GM20000 (cell line): ENCODE measurements around the gene NPAS1.

ENCODE experiments used
- DNase-seq: peaks from one replicate; pipeline ENCODE4 v3.0.0; 2012; ENCODE audit warnings: low spot score
- CTCF ChIP-seq: IDR thresholded peaks from 2 replicates; pipeline ENCODE4 v1.5.1; 2012; ENCODE audit warnings: mild to moderate bottlenecking, control low read depth; ENCODE audit errors: extremely low read depth, missing control alignments

Gene NPAS1

GRCh38 chr19:46983097-46983496, 36.5 kb upstream of the NPAS1 start:
- DNase-seq, result no peak

DNA sequence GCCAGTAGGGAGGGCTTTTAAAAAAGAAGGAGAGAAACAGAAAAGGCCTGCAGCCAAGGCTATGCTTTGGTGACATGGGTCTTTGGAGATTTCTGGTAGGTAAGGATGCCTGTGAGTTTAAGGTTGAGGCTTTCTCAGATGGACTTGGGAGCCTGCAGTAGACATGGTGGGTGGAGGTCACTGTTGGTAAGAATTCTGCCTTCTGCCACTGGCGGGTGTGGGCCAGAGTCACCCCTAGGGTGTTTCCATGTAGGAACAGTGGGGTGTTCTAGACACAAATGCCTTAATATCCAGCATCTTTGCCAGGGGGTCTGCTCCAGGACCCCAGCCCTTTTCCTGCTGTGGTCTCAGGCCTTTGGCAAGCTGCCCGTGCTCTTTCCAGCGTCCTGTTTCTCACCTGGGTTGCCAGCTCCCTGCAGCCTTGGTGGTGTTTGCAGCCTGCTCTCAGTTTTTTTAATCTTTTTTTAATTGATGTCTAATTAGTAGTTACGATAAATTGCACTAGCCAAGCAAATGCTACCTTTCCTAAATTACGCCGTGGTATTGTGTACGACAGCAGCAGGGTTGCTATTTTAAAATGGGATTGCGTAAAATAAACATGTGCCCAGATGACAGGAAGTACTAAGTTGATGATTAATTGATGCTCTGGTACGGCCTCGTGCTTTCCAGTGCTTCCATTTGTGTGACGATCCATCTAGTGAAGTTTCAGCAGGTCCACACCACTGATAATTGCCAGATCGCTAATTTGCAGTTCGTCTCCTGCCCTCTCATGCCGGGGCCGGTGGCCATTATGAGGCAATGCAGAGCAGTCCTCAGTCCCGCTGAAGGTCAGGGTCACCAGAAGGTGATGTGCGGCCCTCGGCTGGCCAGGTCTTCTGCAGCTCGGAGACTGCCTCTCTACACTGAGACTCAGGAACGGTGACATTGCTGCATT, 35.3 kb upstream of the NPAS1 start:
- no peak for DNase-seq
- no peak for TF ChIP-seq CTCF

More at GRCh38 chr19:46983097-46983496, 36.5 kb upstream of the NPAS1 start:
- TF ChIP-seq CTCF, result no peak

DNA sequence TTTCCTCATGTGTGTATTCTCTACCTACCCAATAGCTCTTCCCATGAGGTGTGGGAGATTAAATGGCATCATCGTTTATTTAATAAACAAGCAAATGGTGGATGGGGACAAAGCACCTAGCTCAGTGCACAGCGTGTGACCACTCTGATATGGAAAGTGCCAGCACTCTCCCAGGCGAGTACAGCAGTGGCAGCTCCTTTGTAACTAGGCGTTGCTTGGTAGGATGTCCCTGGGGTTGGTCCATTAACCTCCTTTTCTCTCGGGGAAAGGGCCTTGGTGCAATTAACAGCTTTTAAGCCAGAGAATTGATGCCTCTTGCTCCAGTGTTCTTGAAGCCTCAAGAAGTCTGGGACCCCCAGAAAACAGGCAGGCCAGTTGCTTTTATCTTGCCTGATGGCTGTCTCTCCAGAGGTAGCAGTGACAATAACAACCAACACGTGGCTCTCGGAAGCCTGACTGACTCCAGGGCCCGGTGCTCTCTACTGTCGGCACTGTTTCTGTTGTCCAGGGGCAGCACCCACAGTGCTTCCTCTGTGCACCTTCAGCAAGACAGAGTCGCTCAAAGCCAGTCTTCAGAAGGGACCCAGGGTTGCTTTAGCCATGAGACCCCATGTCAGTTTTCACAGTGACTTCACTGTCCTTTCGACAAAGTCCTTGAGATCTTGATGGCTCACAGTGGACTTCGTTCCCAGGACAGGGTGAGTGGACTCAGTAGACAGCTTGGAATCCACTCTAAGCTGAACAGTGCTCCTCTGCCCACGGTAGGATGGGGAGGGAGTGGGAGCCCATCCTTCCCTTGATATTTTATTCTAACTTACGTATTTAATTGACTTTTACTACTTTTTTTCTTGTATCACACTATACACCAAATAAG, 33.9 kb upstream of the NPAS1 start:
- DNase-seq, result no peak
- TF ChIP-seq CTCF, result no peak

- no peak for TF ChIP-seq CTCF
- DNase-seq, result no peak
Observed at GRCh38 chr19:46988614-46989230, 30.9 kb upstream of the NPAS1 start.

DNA sequence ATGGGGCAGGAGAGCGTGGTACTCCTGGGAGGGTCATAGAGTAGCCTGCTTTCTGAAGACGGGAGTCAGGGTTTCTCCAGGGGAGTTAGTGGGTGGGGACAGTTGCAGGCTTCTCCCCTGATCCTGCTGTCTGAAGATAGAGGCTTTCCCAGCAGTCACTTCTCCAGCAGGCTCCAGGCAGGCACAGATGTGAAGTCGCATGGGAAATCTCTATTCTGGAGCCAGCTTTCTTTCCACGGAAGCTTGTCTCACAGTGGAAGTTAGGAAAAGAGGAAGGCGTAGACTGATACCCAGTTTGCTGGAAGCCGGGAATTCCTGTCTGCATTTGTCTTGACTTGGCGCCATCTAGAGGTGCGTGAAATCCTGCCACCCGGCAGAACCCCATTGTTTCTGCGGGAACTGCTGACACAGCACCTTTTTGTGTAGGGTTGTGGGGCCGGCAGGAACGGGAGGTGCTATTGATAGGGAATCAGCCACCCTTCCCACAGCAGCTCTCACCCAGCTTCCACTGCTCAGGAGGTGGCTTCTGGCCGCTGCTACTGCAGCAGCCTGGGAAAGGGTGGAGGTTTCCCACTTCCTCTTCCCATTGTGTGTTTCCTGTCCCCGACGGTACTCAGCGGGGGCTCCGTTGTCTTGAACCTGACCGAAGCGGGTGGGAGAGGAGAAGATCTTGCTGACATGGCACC, 28.5 kb upstream of the NPAS1 start:
- peak; percentile 72 for DNase-seq
- TF ChIP-seq CTCF, result peak; percentile 85

DNA sequence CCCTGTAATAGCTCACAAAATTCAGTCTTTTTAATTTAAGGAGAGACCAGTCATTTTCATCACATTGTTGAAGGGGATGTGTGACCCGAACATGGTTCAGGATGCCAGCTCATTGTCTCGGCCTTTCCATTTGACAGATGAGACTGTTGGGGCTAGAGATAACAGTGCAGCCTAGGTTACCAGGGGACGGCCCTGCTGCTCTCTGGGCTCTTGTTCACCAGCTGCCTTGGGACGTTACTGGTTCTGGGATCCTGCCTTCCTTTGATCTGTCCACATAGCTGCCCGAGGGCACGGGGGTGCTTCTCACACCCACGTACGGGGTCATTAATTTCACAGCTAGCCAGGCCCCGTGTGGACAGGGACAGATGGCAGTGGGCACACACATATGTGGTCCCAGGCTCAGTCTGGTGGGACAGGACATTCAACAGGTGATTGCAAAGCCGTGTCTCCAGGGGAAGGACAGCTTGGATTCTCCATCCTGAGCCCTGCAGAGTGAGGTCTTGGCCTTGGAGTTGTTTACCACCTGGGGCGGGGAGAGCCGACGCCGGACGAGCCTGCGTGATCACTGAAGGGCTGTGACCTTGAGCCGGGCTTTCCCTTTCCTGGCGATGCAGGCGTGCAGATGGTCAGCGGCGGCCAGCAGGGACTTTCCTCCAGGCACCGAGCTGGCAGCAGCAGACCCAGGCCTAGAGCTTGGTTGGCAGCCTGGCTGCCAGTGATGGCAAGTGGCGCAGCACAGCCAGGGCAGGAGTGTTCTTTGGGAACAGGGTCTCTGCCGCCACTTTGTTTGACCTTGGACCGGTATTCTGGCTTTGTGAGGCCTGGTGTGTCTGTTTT, 26.7 kb upstream of the NPAS1 start:
- no peak for DNase-seq
- no peak for TF ChIP-seq CTCF
